Measurements from ENCODE around the gene TMC5.
A peak's percentile ranks its signal among the peaks of the same experiment; 100 is the strongest.
"Not testable (repeated sequence)": the region's sequence is repeated elsewhere in the genome, so short reads cannot be mapped to it uniquely, and the experiment has no call there.

The TMC5 gene, protein sequence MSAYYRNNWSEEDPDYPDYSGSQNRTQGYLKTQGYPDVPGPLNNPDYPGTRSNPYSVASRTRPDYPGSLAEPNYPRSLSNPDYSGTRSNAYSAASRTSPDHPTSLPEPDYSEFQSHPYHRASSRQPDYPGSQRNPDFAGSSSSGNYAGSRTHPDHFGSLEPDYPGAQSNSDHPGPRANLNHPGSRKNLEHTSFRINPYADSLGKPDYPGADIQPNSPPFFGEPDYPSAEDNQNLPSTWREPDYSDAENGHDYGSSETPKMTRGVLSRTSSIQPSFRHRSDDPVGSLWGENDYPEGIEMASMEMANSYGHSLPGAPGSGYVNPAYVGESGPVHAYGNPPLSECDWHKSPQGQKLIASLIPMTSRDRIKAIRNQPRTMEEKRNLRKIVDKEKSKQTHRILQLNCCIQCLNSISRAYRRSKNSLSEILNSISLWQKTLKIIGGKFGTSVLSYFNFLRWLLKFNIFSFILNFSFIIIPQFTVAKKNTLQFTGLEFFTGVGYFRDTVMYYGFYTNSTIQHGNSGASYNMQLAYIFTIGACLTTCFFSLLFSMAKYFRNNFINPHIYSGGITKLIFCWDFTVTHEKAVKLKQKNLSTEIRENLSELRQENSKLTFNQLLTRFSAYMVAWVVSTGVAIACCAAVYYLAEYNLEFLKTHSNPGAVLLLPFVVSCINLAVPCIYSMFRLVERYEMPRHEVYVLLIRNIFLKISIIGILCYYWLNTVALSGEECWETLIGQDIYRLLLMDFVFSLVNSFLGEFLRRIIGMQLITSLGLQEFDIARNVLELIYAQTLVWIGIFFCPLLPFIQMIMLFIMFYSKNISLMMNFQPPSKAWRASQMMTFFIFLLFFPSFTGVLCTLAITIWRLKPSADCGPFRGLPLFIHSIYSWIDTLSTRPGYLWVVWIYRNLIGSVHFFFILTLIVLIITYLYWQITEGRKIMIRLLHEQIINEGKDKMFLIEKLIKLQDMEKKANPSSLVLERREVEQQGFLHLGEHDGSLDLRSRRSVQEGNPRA

DNA sequence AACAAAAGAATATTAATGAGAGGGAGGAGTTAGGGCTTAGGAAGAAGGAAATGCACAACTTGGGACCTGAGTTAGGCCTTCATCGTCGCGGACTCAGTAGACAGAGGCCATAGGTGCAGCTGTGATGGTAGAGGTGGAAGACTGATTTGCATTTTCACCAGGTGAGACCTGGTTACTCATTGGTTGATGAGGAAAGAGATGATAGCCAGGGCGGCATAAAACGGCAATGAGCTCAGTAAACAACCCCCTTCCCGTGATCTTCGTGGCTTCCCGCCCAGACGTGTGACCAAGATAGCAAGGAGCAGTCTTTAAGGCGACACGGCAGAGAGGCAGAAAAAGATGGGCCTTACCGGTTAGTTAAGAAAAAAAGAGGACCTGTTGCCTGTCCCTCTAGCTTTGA, at the start of gene TMC5:
Gene TMC5 (plus strand): TSS at position 244 of the 400 bp plus-strand sequence. CDS start 22,156 bp downstream, outside the sequence.
- DNase-seq: no peak

DNA sequence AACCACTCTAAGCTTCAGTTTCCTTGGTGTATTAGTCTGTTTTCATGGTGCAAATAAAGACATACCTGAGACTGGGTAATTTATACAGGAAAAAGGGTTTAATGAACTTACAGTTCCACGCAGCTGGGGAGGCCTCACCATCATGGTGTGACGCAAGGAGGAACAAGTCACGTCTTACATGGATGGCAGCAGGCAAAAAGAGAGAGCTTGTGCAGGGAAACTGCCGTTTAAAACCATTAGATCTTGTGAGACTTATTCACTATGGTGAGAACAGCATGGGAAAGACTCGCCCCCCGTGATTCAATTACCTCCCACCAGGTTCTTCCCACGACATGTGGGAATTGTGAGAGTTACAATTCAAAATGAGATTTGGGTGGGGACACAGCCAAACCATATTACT, 45.1 kb upstream of the TMC5 start:
- not testable (repeated sequence) for DNase-seq

DNA sequence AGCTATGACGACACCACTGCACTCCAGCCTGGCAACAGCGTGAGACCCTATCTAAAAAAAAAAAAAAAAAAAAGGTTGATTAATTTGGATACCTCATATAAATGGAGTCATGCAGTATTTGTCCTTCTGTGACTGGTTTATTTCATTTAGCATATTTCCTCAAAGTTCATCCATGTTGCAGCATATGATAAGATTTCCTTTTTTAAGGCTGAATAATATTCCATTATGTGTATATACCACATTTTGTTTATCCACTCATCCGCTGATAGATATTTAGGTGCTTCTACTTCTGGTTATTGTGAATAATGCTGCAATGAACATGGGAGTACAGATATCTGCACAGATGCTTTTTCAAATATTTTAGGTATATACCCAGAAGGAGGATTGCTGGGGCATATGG, 43.3 kb upstream of the TMC5 start:
- no peak for DNase-seq

DNA sequence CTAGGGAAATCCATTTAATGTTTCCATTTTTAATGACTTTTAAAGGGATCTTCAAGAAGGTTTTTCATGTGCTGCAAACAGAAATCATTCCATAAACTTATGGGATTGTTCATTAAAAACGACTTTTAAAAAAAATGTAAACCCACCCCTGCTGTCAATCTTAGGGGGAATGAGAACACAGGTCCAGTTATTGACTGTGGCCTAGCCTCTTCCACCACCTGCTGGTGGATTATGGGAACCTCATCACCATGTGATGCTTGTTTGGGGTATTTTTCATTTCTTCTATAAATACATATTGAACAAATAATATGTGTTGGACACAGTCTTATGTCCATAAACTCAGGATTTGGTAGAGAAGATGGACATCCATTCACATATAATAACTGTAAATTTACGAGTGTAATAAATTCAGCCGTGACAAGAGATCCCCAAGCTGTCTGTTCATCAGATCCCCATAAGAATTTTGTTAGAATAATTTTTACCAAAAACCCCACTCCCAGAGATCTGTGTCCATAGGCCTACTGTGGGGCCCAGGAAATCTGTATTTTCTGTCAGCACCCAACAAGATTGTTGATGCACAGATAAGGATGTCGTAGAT, 42.0 kb upstream of the TMC5 start:
- peak in 19 of 56 donors; percentile 1 to 63 (median 11) for DNase-seq

DNA sequence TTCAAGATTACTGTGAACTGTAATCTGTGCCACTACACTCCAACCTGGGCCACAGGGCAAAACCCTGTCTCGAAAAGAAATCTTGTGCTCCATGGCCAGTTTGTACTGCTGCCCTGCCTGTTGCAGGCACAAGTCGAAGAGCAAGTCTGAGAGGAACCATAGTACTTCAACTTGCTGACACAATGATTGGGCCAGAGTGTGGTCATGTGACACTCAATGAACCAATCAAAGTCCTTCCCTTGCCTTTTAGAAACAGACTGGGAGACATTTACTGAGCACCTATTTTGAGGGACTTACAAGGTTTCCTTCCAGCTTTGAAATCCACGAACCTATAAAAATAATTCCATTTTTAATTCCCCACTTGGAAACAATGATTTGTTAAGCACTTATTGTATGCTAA, 39.8 kb upstream of the TMC5 start:
- no peak for DNase-seq

DNA sequence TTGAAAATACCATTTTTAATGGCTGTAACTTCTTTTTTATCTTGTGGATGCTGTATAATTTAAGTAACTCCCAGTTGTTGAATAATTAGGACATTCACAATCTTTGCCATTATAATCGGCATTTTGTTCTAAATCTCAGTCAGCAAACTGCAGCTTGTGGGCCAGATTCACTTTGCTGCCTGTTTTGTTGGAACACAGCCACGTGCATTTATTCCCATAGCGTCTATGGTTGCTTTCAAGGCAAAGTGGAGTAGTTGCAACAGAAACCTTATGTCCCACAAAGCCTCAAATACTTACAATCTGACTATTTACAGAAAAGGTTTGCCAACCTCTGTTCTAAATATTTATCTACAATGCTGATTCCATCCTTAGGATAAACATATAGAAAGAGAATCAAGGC, 39.2 kb upstream of the TMC5 start:
- DNase-seq: no peak

DNA sequence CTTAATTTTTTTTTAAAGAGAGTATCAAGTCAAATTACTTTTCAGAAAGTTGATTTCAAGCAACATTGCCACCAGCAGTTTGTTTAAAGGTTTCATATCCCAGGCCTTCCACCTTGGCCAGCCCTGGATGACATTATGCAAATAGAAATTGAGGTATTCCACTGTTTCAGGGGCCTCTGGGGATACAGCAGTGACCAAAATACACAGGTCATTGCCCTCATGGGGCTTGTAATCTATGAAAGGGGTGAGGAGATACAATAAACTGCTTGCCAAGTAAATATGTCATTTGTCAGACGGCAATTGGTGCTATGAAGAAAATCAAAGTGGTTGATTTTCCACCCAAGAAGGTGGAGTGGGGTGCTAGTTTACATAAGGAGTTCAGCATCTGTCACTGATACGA, 37.8 kb upstream of the TMC5 start:
- DNase-seq: no peak

DNA sequence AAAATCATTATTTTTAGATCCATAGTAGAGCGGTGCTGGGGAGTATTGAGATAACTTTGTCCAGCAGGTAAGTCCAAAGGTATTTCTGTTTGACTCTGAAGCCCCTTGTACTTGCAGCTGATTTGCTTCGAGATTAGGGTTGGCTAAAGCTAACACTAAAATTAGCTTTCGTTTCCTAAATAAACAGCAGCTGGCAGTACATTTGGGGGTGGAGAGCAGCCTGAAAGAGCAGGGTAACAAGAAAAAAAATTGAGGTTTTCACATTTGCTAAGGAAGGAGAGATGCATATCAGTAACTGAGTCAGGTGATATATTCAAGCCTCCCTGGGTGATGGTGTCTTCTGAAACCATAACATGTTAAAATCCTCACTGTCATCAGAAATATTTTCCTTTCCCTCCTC, 37.4 kb upstream of the TMC5 start:
- peak in 1 of 56 donors; percentile 2 for DNase-seq

DNA sequence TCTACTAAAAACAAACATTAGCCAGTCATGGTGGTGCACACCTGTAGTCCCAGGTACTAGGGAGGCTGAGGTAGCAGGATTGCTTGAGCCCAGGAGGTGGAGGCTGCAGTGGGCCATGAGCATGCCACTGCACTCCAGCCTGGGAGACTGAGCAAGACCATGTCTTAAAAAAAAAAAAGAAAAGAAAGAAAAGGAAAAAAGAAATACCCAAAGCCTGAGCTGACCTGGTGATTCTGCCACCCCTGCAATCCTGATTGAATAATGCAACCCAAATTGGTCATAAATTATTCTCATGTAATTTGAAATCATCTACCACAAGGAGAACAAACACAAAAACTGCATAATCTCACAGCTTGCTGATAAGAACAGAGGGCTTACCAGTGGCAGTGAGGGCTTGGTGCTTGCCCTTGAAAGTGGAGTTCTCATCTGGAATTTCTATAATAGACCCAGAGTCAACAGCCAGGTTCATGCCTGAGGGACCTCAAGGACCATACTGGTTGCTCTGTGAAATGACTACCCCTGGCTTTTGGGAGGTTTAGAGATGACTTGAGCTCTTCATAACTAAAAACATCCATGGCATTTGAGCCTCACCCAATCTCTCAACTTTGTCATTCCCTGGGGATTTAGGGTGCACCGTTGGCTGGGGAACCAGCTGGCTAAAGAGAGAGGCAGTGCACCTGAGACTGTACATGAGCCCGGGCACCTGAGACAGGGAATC, 35.4 kb upstream of the TMC5 start:
- no peak for DNase-seq

DNA sequence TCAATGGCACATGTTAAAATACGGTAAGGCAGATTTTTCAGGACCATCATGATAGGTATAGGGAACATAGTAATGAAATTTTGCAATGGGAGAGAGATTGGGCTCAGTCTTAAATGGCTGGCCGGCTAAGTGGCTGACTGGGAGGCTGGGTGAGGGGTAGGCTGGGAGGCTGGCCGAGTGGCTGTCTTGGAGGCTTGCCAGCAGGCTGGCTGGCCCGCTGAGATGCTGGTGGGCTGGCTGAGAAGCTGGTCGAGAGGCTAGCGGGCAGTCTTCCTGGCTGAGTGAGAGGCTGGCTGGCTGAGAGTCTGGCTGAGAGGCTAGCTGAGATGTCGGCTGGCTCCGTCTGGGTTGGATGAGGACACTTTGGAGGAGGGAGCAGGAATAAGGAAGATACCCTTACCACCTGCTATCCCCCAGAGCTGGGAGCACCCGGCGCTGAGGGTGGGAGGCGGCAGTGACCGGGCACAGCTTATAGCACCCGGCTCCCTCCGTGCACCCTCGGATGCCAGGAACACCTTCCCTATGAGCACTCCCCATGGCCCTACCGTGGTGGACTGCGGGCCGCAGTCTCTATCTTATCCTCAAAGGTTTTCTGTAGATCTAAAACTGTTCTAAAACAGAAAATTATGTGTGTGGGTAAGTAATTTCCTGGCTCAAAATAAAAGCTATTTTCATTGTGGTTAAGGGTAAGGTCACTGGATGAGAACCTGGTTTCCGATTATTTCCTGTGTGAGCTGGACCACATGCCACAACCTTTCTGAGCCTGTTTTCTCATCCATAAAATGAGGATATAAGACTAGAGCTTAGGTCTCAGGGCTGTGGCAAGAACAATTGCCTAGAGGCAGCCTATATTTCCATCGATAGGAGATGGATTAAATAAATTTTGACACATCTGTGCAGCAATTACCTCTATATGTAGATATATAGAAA, 34.5 kb upstream of the TMC5 start:
- peak in 35 of 56 donors; percentile 1 to 58 (median 15) for DNase-seq

DNA sequence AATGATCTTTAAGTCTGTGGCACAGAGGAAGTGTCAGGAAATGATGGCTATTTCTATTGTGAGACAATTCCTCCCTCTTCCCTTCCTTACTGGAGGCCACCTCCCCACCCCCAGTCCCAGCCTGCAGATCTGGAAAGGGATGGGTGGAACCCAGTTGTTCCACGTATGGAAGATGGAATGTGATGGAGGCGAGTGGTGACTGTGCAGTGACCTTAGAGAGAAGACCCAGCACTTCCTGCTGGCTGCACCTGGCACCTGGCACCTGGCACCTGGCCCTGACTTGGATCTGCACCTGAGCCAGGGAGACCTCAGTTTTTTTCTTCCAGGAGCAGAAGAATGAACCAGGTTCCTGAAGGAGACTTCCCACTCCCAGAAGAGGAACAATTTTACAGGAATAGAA, 33.0 kb upstream of the TMC5 start:
- DNase-seq: no peak

DNA sequence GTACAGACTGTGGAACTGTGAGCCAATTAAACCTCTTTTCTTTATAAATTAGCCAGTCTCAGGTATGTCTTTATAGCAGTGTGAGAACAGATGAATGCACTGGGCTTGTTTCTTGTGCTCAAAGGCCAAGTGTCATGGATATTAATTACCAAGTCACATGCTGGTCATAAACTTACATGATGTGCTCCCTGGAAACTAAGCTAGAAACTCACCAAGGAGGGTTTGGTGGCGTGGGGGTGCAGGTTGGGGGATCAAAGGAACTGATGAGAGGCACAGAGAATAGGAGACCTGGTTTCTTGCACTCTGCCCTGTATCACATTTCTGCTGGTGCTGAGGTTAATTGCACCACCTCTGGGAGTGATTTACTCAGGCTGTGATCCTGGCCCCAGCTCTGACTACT, 31.2 kb upstream of the TMC5 start:
- DNase-seq: no peak

DNA sequence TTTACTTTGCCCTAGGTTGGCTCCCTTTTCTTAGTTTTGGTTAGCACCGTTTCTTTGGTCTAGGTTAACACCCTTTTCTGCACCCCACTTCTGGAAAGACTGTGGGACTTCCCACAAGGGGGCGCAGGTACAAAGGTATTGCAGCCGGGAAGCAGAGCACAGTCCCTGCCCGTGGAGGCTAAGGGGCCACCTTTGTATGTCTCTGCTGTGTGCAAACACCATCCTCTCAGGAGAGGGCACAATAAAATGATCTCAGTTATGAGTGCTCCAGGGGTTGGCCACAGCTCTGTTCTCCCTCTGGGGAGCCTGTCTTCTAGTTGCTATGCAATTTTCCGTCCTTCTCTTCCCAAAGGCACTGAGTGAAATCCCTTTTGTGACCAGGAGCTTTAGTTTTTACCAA, 28.4 kb upstream of the TMC5 start:
- peak in 12 of 56 donors; percentile 1 to 19 (median 4) for DNase-seq

DNA sequence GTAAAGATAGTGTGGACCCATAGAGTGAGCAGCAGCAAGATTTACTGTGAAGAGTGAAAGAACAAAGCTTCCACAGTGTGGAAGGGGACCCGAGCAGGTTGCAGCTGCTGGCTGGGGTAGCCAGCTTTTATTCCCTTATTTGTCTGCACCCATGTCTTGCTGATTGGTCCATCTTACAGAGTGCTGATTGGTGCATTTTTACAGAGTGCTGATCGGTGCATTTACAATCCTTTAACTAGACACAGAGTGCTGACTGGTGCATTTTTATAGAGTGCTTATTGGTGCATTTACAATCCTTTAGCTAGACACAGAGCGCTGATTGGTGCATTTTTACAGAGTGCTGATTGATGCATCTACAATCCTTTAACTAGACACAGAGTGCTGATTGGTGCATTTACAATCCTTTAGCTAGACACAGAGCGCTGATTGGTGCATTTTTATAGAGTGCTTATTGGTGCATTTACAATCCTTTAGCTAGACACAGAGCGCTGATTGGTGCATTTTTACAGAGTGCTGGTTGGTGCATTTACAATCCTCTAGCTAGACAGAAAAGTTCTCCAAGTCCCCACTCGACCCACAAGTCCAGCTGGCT, 26.4 kb upstream of the TMC5 start:
- DNase-seq: not testable (repeated sequence)

DNA sequence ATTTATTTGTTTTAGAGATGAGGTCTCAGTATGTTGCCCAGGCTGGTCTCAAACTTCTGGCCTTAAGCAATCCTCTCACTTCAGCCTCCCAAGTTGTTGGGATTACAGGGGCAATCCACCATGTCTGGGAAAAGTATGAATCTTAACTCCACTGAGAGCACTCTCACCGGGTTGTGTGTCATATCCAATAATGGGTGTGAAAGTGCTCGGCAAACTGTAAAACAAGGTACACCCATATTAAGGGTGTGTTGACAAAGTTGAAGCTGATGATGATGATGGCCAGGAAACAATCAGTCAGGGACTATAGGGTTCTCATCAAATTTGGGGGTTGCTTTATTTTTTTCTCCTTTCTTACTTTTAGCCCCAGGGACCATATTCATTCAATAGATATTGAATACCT, 25.3 kb upstream of the TMC5 start:
- no peak for DNase-seq

DNA sequence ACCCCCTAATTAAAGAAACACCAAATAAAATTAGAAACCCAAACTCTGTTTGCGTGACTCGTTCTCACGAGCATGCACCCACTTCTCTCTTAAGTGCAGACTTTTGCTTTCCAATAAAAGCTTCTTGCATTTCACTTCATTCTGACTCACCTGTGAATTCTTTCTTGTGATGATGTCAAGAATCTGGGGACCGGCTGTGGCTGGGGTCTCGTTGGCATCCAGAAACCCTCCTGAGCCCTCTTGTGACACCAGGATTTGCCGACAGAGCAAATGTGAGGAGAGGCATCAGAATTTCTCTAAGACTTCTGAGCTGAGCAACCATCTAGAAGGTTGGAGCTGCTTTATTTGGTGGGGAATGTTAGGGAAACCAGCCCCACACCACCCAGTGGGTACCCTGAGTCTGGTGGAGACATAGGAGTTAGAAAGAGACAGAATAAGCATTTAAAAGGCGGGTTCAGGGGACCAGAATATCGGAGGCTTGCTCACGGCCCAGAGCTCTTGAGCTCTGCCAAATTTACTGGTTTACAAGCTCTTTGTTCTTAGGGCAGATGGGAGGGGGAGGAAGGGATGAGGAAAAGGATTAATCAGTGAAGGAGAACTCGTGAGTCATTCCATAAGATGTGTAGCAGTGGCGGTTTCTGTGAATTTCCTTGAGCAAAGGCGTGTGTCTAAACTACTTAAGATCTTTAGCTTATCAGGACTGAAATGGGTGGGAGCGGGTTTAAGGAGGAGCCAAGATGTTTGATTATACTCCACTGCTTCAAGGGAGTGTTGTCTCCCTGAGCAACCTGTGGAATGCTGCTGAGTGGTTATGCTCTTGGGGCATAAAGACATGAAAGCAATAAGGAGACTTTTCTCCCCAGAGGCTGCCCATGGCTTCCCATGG, 24.2 kb upstream of the TMC5 start:
- DNase-seq: peak in 7 of 56 donors; percentile 1 to 30 (median 7)

DNA sequence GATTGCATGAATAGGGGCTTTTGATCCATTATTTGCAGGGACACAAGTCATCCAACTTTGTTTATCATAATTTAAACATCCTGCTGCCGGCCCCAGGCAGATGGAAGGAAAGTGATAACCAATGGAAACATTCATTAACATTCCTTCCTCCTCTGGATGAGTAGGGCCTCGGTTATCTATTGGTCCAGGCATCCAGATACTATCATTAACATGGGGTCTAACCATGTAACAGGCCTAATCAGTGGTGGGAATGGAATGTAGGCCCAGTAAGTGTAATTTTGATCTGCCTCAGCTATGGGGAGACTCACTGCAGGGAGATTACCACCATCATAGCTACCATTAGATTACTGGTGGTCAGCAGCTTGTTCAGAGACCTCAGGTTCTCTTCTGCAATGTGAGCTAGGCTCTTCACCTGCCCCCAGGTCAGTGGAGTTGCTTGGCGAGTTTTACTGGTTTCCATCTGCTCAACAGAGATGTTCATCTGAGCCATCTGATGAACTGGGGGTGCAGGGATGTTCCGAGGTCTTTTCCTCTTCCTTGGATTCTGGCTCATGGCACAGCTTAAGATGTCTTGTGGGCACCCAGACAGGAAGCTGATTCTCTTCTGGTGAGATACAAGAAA, 21.9 kb upstream of the TMC5 start:
- DNase-seq: not testable (repeated sequence)

DNA sequence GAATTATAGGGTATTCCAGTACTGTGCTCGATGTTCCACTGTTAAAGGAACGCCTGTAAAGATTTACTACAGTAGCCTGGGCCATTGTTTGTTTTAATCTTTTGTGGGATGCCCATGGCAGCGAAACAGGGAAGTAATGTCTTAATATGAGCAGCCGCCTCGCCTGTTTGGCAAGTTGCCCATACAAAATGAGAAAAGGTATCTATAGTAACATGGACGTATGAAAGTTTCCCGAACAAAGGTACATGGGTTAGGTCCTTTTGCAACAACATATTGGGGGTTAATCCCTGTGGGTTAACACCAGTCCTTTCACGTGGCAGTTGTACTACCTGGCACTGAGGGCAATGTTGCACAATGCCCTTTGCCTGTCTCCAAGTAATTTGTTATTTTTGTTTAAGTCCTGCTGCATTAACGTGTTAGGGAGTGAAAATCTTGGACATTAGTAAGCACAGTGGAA, 21.1 kb upstream of the TMC5 start:
- no peak for DNase-seq

All from amygdala (tissue), 56 donors.